HEK293 (cell line): ENCODE data around the gene MYZAP.

Experiments used
- CTCF ChIA-PET: fragments of 350-600 bp; formaldehyde crosslinking; extraction: SDS; loops from one replicate; lab custom pipeline; 2021; ENCODE audit warnings: antibody characterized with exemption; lab: Yijun Ruan, JAX
- POLR2A ChIA-PET: fragments of 300-600 bp; formaldehyde crosslinking; extraction: SDS; loops from one replicate; lab custom pipeline; 2020; ENCODE audit warnings: antibody characterized with exemption, inconsistent platforms; lab: Yijun Ruan, JAX
- H3K27ac ChIP-seq: fragments of 200-500 bp; sonication (Bioruptor generic); 2 replicates; pipeline ENCODE4 v1.5.1; 2014; ENCODE audit warnings: low read depth, low read length, control low read depth, inconsistent platforms; ENCODE audit errors: extremely low read depth
- H3K36me3 ChIP-seq, 2 experiments: fragments of 200-500 bp in 1 of 2; sonication (Bioruptor generic) in 1 of 2; 1 replicate in 1 of 2; 2 replicates in 1 of 2; pipeline ENCODE4 v1.5.1; 2014 to 2017; ENCODE audit warnings: inconsistent platforms in 2 of 2, low read length in 2 of 2; ENCODE audit not compliant: control insufficient read depth in 2 of 2, insufficient read depth in 1 of 2
- H3K4me1 ChIP-seq: fragments of 200-500 bp; sonication (Bioruptor generic); 2 replicates; pipeline ENCODE4 v1.5.1; 2014; ENCODE audit warnings: mild to moderate bottlenecking, low read length, inconsistent platforms; ENCODE audit not compliant: control insufficient read depth, insufficient read depth
- H3K4me3 ChIP-seq: 2 replicates; pipeline ENCODE4 v1.5.1; 2011; ENCODE audit warnings: low read depth, mild to moderate bottlenecking, control low read depth, low read length, moderate library complexity
- H3K9me3 ChIP-seq: fragments of 200-500 bp; sonication (Bioruptor generic); 2 replicates; pipeline ENCODE4 v1.5.1; 2014; ENCODE audit warnings: low read depth, low read length, inconsistent platforms; ENCODE audit not compliant: control insufficient read depth, insufficient read depth
- EGR2 ChIP-seq: fragments of 450-650 bp; formaldehyde crosslinking; IDR thresholded peaks from 2 replicates; pipeline ENCODE4 v1.5.1; 2016; ENCODE audit warnings: low read depth, missing biosample characterization, missing genetic modification characterization
- FEZF1 ChIP-seq: fragments of 450-650 bp; formaldehyde crosslinking; IDR thresholded peaks from 2 replicates; pipeline ENCODE4 v1.5.1; 2016; ENCODE audit warnings: missing biosample characterization, missing genetic modification characterization
- GLIS2 ChIP-seq: fragments of 450-650 bp; formaldehyde crosslinking; IDR thresholded peaks from 2 replicates; pipeline ENCODE4 v1.5.1; 2016; ENCODE audit warnings: missing biosample characterization, missing genetic modification characterization
- HOXC10 ChIP-seq: sonication (generic); formaldehyde crosslinking; IDR thresholded peaks from 2 replicates; pipeline ENCODE4 v1.8.1; 2023; ENCODE audit warnings: mild to moderate bottlenecking, missing genetic modification reagents
- KLF17 ChIP-seq: fragments of 450-650 bp; formaldehyde crosslinking; IDR thresholded peaks from 2 replicates; pipeline ENCODE4 v1.5.1; 2016; ENCODE audit warnings: missing biosample characterization, missing genetic modification characterization
- MEIS1 ChIP-seq: sonication (generic); formaldehyde crosslinking; IDR thresholded peaks from 2 replicates; pipeline ENCODE4 v1.8.1; 2022; ENCODE audit warnings: missing genetic modification reagents, mild to moderate bottlenecking, borderline replicate concordance
- OSR2 ChIP-seq: fragments of 450-650 bp; formaldehyde crosslinking; IDR thresholded peaks from 2 replicates; pipeline ENCODE4 v1.5.1; 2016; ENCODE audit warnings: missing biosample characterization, missing genetic modification characterization
- PRDM6 ChIP-seq: fragments of 450-650 bp; formaldehyde crosslinking; IDR thresholded peaks from 2 replicates; pipeline ENCODE4 v1.5.1; 2017; ENCODE audit warnings: missing biosample characterization, missing genetic modification characterization
- ZBTB26 ChIP-seq: fragments of 450-650 bp; formaldehyde crosslinking; optimal IDR thresholded peaks from 2 replicates; pipeline ENCODE3; 2016; ENCODE audit warnings: missing biosample characterization, mild to moderate bottlenecking, missing genetic modification characterization
- ZBTB44 ChIP-seq: fragments of 450-650 bp; IDR thresholded peaks from 2 replicates; pipeline ENCODE4 v1.5.1; 2018; ENCODE audit warnings: missing biosample characterization, mild to moderate bottlenecking, missing genetic modification characterization
- ZBTB6 ChIP-seq: fragments of 450-650 bp; formaldehyde crosslinking; IDR thresholded peaks from 2 replicates; pipeline ENCODE4 v1.5.1; 2017; ENCODE audit warnings: missing biosample characterization, missing genetic modification characterization
- ZFHX2 ChIP-seq: fragments of 450-650 bp; formaldehyde crosslinking; conservative IDR thresholded peaks from 2 replicates; pipeline ENCODE4 v1.5.1; 2016; ENCODE audit warnings: missing biosample characterization, missing genetic modification characterization
- ZFP69B ChIP-seq: fragments of 450-650 bp; formaldehyde crosslinking; IDR thresholded peaks from 2 replicates; pipeline ENCODE4 v1.5.1; 2016; ENCODE audit warnings: missing biosample characterization, missing genetic modification characterization
- ZIC2 ChIP-seq: fragments of 450-650 bp; formaldehyde crosslinking; IDR thresholded peaks from 2 replicates; pipeline ENCODE4 v1.5.1; 2016; ENCODE audit warnings: missing biosample characterization, missing genetic modification characterization
- ZNF114 ChIP-seq: fragments of 450-650 bp; formaldehyde crosslinking; IDR thresholded peaks from 2 replicates; pipeline ENCODE4 v1.5.0; 2017; ENCODE audit warnings: missing biosample characterization, missing genetic modification characterization
- ZNF280D ChIP-seq: fragments of 450-650 bp; formaldehyde crosslinking; IDR thresholded peaks from 2 replicates; pipeline ENCODE4 v1.5.1; 2016; ENCODE audit warnings: missing biosample characterization, missing genetic modification characterization
- ZNF324 ChIP-seq: fragments of 450-650 bp; formaldehyde crosslinking; IDR thresholded peaks from 2 replicates; pipeline ENCODE4 v1.5.1; 2016; ENCODE audit warnings: missing biosample characterization, missing genetic modification characterization
- ZNF350 ChIP-seq: fragments of 450-650 bp; formaldehyde crosslinking; IDR thresholded peaks from 2 replicates; pipeline ENCODE4 v1.5.0; 2017; ENCODE audit warnings: missing biosample characterization, mild to moderate bottlenecking, missing genetic modification characterization
- ZNF398 ChIP-seq: fragments of 450-650 bp; formaldehyde crosslinking; IDR thresholded peaks from 2 replicates; pipeline ENCODE4 v1.5.1; 2017; ENCODE audit warnings: missing biosample characterization, missing genetic modification characterization
- ZNF404 ChIP-seq: fragments of 450-650 bp; formaldehyde crosslinking; IDR thresholded peaks from 2 replicates; pipeline ENCODE4 v1.5.1; 2017; ENCODE audit warnings: missing biosample characterization, missing genetic modification characterization
- ZNF544 ChIP-seq: fragments of 450-650 bp; formaldehyde crosslinking; IDR thresholded peaks from 2 replicates; pipeline ENCODE4 v1.5.0; 2017; ENCODE audit warnings: missing biosample characterization, missing genetic modification characterization
- ZNF561 ChIP-seq: fragments of 450-650 bp; IDR thresholded peaks from 2 replicates; pipeline ENCODE4 v1.5.1; 2018; ENCODE audit warnings: missing biosample characterization, missing genetic modification characterization, borderline replicate concordance
- ZNF623 ChIP-seq: fragments of 450-650 bp; formaldehyde crosslinking; IDR thresholded peaks from 2 replicates; pipeline ENCODE4 v1.5.1; 2016; ENCODE audit warnings: missing biosample characterization, missing genetic modification characterization
- ZNF692 ChIP-seq: fragments of 450-650 bp; formaldehyde crosslinking; IDR thresholded peaks from 2 replicates; pipeline ENCODE4 v1.5.1; 2016; ENCODE audit warnings: missing biosample characterization, missing genetic modification characterization
- ZSCAN30 ChIP-seq: fragments of 450-650 bp; IDR thresholded peaks from 2 replicates; pipeline ENCODE4 v1.5.1; 2018; ENCODE audit warnings: missing biosample characterization, mild to moderate bottlenecking, missing genetic modification characterization, moderate library complexity

MYZAP gene

GRCh38 chr15:57591822-57592367 lies at the start of gene MYZAP:
MYZAP (plus strand) TSS chr15:57591904; CDS start chr15:57592035, 131 bp downstream.
- POLR2A ChIA-PET: no interaction called here
- H3K4me1 ChIP-seq: no peaks in the 10 kb centered on the region
- no peak within 1 kb of the TSS for H3K27ac ChIP-seq
- CTCF ChIA-PET: no interaction called here
- peak within 1 kb of the TSS; percentile 45 for H3K4me3 ChIP-seq
- no peaks in the 10 kb centered on the region for H3K9me3 ChIP-seq
- no peaks in the 10 kb centered on the region for H3K36me3 ChIP-seq
- TF ChIP-seq MEIS1 (CRISPR knock-in tag) (no peak), ZNF324 (no peak), ZNF623 (tag by site-specific recombination) (no peak), ZNF350 (no peak), EGR2 (no peak), ZBTB44 (no peak), ZNF398 (tag by site-specific recombination) (peak; percentile 68), ZFP69B (peak; percentile 47; the same call in 1 of the 2 replicates), KLF17 (no peak), PRDM6 (tag by site-specific recombination) (no peak), ZSCAN30 (tag by site-specific recombination) (no peak), HOXC10 (CRISPR knock-in tag) (no peak), ZNF692 (tag by site-specific recombination) (peak; percentile 54), ZNF561 (0 out of 2 replicates have a peak, but pooled peaks have one; percentile 30), ZNF280D (tag by site-specific recombination) (no peak), ZFHX2 (tag by site-specific recombination) (peak; percentile 49; the same call in 1 of the 2 replicates), ZIC2 (tag by site-specific recombination) (peak; percentile 53), ZBTB26 (tag by site-specific recombination) (peak; percentile 54), ZNF544 (tag by site-specific recombination) (no peak), ZBTB6 (tag by site-specific recombination) (no peak), ZNF404 (tag by site-specific recombination) (no peak), FEZF1 (no peak), GLIS2 (tag by site-specific recombination) (peak; percentile 57), ZNF114 (tag by site-specific recombination) (no peak), OSR2 (tag by site-specific recombination) (0 out of 2 replicates have a peak, but pooled peaks have one; percentile 26)
